H1 (cell line): ENCODE results near the gene FCF1.
"Not testable (repeated sequence)": the region's sequence is repeated elsewhere in the genome, so short reads cannot be mapped to it uniquely, and the experiment has no call there.

Experiments
- CTCF ChIP-seq, 3 experiments: IDR thresholded peaks; 1 replicate in 2 of 3; 2 replicates in 1 of 3; pipeline versions ENCODE4 v1.5.1 to v1.6.1; 2011; ENCODE audit warnings: low read length in 3 of 3, mild to moderate bottlenecking in 3 of 3, inconsistent platforms in 2 of 3, low read depth in 1 of 3, moderate library complexity in 1 of 3; ENCODE audit not compliant: insufficient read depth in 1 of 3; ENCODE audit errors: control extremely low read depth in 1 of 3
- EZH2 ChIP-seq: fragments of 200-600 bp; sonication (generic); IDR thresholded peaks from 2 replicates; pipeline ENCODE4 v1.7.1; 2012; ENCODE audit warnings: low read depth, mild to moderate bottlenecking, moderate library complexity, low read length, inconsistent platforms; ENCODE audit not compliant: severe bottlenecking
- POLR2A ChIP-seq, 2 experiments: IDR thresholded peaks; 1 replicate in 1 of 2; 2 replicates in 1 of 2; pipeline ENCODE4 v1.6.1; 2011; ENCODE audit warnings: low read depth in 2 of 2, low read length in 2 of 2, mild to moderate bottlenecking in 2 of 2; ENCODE audit errors: control extremely low read depth in 1 of 2
- TCF12 ChIP-seq: IDR thresholded peaks from 2 replicates; pipeline ENCODE4 v1.6.1; 2011; ENCODE audit warnings: low read depth, mild to moderate bottlenecking, low read length
- YY1 ChIP-seq: IDR thresholded peaks from 2 replicates; pipeline ENCODE4 v1.6.1; 2011; ENCODE audit warnings: low read depth, mild to moderate bottlenecking, low read length

- TF ChIP-seq POLR2A (IDR thresholded peaks at IDR 0.05; ENCODE audit: control extremely low read depth in 1 of 2, low read depth in 2 of 2, low read length in 2 of 2); CTCF (IDR thresholded peaks at IDR 0.05; ENCODE audit: control extremely low read depth in 1 of 3, insufficient read depth in 1 of 3, low read depth in 1 of 3, low read length in 3 of 3); EZH2; TCF12; YY1: not testable (repeated sequence)
These were observed 45.6 kb downstream of the FCF1 start for GRCh38 chr14:74758505-74758904.
